Measurements from ENCODE around the gene APLNR.
"Not testable (repeated sequence)": the region's sequence is repeated elsewhere in the genome, so short reads cannot be mapped to it uniquely, and the experiment has no call there.

APLNR gene

GRCh38 chr11:57237204-57237681, at the start of gene APLNR:
Gene APLNR (minus strand): TSS chr11:57237250. CDS start chr11:57237004, 246 bp downstream.
- TF ChIP-seq CTCF (conservative IDR thresholded peaks at IDR 0.05; ENCODE audit: low read length): no peak
- DNase-seq (ENCODE audit: low read depth): no peak

GRCh38 chr11:57283231-57283990, 46.4 kb upstream of the APLNR start:
- H3K4me3 ChIP-seq (ENCODE audit: low read length): no peak overlapping the region
- no peak for TF ChIP-seq CTCF (conservative IDR thresholded peaks at IDR 0.05; ENCODE audit: low read length)
- DNase-seq (ENCODE audit: low read depth): peak; percentile 66

More at GRCh38 chr11:57237204-57237681, at the start of gene APLNR:
- H3K4me3 ChIP-seq (ENCODE audit: low read length): no peak within 1 kb of the TSS

GRCh38 chr11:57281546-57281945, 44.5 kb upstream of the APLNR start:
- not testable (repeated sequence) for H3K4me3 ChIP-seq (ENCODE audit: low read length)
- peak; percentile 18 for DNase-seq (ENCODE audit: low read depth)

GRCh38 chr11:57279116-57279515, 42.1 kb upstream of the APLNR start:
- no peak overlapping the region for H3K4me3 ChIP-seq (ENCODE audit: low read length)
- peak; percentile 50 for DNase-seq (ENCODE audit: low read depth)
- no peak for TF ChIP-seq CTCF (conservative IDR thresholded peaks at IDR 0.05; ENCODE audit: low read length)

- H3K4me3 ChIP-seq (ENCODE audit: low read length): no peak overlapping the region
- no peak for DNase-seq (ENCODE audit: low read depth)
- TF ChIP-seq CTCF (conservative IDR thresholded peaks at IDR 0.05; ENCODE audit: low read length): no peak
These were observed 41.7 kb upstream of the APLNR start for GRCh38 chr11:57278721-57279095.

- peak overlapping the region; percentile 21; the same call in 1 of the 2 replicates for H3K4me3 ChIP-seq (ENCODE audit: low read length)
- TF ChIP-seq CTCF (conservative IDR thresholded peaks at IDR 0.05; ENCODE audit: low read length): peak; percentile 83
- DNase-seq (ENCODE audit: low read depth): peak; percentile 93
These were observed 41.0 kb upstream of the APLNR start for GRCh38 chr11:57277845-57278720.

- DNase-seq (ENCODE audit: low read depth): no peak
- TF ChIP-seq CTCF (conservative IDR thresholded peaks at IDR 0.05; ENCODE audit: low read length): no peak
- H3K4me3 ChIP-seq (ENCODE audit: low read length): no peak overlapping the region
These were observed 40.1 kb upstream of the APLNR start for GRCh38 chr11:57276971-57277675.

Measured in AG10803 (cell line).